HTERT RPE-1 (cell line): ENCODE measurements around the gene FRAS1.
"Not testable (repeated sequence)": the region's sequence is repeated elsewhere in the genome, so short reads cannot be mapped to it uniquely, and the experiment has no call there.

Experiments
- in situ Hi-C: fragments of 300-500 bp; cut with MboI; formaldehyde crosslinking; loops from 4 replicates; pipeline ENCODE4 v1.14.3; 2020; ENCODE audit warnings: low sequenced_read_pairs

Gene FRAS1

GRCh38 chr4:78162821-78163220, 105.7 kb downstream of the FRAS1 start:
- in situ Hi-C loops = no loop called here

DNA sequence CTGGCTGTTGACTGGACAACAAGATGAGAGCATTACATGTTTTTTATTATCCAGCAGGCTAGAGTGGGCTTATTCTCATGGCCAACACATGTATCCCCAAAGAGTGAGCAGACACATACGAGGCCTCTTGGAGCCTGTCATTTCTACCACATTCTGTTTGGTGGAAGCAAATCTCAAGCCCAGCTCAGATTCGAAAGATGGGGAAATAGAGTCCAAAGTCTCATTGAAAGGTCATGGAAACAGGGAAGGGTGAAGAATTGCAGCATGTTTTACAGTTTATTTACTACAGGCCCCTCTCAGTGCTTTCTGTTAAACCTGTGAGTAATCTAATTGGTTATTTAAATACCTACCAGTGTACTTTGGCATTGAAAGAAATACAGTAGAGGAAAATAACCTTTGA, 108.6 kb downstream of the FRAS1 start:
- in situ Hi-C loops = no loop called here

DNA sequence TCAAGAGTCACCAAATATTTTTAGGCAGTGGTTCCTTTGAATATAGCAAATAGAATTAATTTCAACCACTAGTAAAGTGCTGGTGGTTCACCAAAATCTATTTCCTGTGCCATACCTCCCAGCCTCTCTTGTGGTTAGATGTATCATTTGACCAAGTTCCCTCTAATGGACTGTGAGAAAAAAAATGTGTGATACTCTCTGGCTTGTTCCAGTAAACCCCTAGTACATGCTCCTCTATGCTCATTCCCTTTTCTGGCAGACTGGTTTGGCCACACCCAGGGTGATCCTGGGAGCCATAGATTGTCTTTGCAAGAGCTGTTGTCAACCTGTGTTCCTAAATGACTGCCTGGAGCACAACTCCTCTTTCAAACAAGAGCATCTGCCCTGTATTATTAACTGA, 109.5 kb downstream of the FRAS1 start:
- in situ Hi-C loops = no loop called here

GRCh38 chr4:78167510-78167909, 110.4 kb downstream of the FRAS1 start:
- in situ Hi-C loops = no loop called here

DNA sequence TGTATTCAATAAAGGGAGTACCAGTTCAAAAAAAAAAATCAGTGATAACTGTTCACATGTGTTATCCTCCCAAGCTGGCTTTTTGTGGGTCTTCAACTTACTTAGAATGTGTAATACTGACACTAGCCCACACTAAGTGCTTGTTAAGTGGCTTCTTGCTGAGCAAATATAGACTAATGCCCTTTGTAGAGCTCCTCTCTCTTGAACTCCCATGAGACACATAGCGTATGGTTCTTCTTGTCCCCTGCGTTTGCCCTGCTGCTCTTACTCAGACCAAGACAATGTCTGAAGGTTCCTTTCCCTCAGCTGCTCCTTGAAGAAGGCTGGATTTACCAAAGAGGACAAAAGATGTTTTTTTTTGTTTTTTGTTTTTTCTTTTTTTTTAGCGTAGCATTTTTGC, 110.9 kb downstream of the FRAS1 start:
- in situ Hi-C loops = no loop called here

- in situ Hi-C loops = no loop called here
Observed at GRCh38 chr4:78169728-78170127, 112.6 kb downstream of the FRAS1 start.

- in situ Hi-C loops = no loop called here
Observed at GRCh38 chr4:78171482-78171881, 114.4 kb downstream of the FRAS1 start.

GRCh38 chr4:78174891-78175290, 117.8 kb downstream of the FRAS1 start:
- in situ Hi-C loops = no loop called here

DNA sequence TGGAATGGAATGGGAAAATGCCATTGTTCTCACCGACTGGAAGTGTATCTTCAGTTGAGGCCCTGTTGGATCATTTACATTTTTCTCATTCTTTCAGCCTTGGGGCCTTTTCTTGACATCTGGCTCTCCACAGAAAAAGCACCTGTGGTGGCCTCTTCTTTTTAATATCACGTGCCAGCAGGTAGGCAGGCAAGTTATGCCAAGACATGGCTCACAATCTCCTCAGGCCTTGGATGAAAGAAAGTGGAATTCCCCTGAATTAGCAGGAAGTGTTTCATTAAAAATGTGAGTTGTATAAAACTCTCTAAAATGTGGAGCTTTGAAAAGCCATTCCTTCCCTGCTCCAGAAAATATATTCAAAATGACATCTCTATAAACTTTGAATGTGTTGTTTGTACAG, 122.1 kb downstream of the FRAS1 start:
- in situ Hi-C loops = no loop called here

DNA sequence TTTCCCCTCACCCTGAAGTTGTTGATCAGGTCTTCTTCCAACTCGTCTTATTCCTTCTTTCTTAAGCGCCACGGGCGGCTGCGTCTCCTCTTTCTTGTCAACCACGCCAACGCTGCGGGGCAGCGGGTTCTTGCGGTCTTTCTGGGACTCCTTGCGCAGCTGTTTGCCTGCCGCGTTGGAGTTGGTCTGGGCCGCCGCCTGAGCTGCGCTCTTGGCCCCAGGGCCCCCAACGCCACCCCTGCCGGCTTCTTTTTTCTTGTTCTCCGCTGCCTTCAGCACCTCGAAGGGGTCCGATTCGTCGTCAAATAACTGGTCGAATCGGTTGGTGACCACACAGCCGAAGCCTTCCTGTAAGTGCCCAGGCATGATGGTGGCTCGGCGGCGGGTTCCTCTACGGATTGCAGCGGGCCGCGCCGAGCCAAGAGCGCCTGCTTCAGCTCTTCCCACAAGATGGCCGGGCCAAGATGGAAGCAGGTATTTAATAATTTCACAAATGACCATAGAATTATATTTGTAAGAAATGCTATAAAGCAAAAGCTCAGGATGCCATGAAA, 124.6 kb downstream of the FRAS1 start:
- in situ Hi-C loops = not testable (repeated sequence)

DNA sequence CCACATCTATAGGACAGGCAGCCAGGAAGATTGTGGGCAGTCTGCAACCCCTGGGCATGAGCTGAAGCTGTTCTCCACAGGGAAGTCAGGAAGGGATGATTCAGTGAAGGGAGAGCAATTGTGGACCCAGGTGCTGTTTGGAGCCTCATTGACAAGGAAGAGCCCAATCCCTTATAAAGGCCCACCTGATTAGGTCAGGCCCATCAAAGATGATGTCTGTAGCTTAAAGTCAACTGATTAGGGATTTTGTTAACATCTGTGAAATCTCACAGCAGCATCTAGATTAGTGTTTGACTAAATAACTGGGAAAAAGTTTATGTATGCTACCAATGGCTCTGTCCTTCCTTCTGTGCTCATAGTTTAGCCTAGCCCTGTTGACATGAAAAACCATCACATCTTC, 127.5 kb downstream of the FRAS1 start:
- in situ Hi-C loops = no loop called here

GRCh38 chr4:78185117-78185516, 128.0 kb downstream of the FRAS1 start:
- in situ Hi-C loops = no loop called here

DNA sequence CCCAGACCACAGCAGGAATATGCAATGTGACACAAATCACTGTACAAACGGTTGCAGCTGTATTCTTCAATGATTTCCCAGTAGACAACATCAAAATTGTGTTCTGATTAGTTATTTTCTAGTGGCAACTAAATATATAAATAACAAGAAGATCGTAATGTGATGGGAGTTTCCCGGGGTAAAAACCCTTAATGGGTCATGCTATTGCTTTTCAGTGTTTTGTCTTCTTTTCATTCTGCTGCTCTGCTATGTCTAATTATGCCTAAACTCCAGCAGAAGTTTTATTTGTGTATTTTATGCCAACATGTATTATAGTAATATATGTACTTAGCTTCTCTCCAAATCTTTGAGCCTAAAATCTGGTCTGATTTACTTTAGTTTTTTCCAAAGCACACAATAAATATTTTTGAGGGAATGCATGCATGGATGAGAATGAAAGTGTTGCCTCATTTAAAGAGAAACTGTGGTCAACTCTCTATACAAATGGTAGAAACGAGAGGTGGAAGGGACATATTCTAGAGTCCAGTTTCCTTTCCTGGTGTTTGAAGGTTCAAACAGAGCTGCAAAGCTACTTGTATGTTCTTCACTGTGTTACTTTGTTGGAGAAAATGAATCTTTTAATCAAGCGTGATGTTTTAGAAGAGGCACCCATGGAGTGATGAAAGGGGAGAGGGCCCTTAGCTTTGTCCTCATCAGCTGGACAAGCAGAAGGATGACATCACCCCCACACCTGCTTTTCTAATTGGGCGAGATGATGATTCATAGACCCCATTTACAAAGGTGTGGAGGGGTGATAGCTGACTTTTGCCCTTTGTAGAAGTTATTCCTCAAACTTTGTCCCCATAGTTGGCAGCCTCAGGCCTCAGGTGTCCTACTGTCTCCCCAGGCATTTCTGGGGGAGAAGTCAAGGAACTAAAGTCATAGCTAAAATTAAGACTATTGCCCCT, 129.7 kb downstream of the FRAS1 start:
- in situ Hi-C loops = no loop called here

DNA sequence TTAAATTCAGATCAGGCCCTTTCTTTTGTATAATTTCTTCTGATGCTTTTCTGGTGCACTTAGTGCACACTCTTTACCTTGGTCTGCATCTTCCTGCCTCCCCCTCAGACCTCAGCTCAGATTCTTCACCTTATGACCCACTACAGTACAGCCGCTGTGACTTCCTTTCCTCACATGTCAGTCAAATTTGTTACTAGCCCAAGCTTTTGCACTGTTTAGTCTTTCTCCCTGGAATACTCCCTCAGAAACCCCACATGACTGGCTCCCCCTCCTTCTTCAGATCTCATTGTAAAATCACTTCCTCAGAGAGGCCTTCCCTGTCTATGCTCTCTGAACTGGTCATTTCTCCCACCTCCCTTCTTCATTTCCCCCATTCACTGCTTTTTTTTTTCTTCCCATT, 132.9 kb downstream of the FRAS1 start:
- in situ Hi-C loops = no loop called here

GRCh38 chr4:78190595-78190994, 133.5 kb downstream of the FRAS1 start:
- in situ Hi-C loops = no loop called here

DNA sequence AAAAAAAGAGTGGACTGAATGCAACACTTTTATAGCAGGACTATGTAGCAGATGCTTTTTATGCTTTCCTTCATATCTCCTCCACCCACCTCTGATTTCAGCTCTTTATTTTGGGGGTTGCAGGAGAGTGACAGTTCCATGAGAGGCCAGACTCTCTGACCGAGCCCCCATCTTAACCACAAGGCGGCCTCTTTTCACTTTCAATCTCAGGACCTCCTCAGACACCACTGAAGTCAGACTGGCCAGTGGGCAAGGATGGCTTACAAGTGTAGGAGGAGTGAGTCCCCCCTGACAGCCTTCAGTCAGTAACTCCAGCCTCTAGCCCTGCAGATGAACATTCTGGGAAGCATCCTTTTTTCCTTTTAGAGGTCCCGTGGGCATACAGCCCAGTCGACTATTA, 140.8 kb downstream of the FRAS1 start:
- in situ Hi-C loops = no loop called here

DNA sequence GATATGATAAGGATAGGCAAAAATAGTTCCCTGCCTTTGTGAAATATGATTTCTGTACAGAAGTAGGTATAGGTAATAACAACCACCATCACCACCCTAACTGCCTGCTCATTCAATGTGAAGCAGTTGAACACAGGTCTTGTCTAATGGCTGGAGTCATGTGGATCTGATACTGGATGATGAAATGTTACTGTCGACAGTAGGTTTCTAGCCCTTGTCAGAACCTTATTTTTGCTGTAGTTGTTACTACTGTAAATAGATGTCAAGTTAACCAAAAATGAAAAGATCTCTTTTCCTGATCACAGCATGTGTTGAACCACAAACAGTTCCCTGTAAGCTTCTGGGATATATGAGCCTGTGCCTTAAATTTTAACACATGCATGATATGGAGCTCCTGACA, 142.9 kb downstream of the FRAS1 start:
- in situ Hi-C loops = no loop called here

GRCh38 chr4:78200949-78201348, 143.8 kb downstream of the FRAS1 start:
- in situ Hi-C loops = no loop called here

GRCh38 chr4:78204176-78204575, 147.1 kb downstream of the FRAS1 start:
- in situ Hi-C loops = no loop called here

DNA sequence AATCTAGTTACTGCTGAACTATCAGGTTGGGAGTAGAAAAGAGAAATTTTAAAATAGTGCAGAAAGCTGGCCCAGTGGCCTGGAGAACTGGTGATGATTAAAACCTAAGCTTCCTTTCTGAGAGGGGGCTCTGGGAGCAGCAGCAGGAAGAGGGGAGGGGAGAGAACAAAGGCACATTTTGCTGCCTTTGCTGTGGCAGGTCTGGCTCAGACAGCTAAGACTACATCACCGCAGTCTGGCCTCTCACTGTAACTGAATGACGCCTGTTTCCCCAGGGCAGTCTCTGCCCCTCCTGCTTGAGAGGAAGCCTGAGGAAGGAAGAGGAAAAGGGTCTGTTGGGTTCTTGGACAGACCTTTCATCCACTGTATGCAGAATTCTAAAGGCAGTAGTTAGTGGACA, 148.5 kb downstream of the FRAS1 start:
- in situ Hi-C loops = no loop called here

DNA sequence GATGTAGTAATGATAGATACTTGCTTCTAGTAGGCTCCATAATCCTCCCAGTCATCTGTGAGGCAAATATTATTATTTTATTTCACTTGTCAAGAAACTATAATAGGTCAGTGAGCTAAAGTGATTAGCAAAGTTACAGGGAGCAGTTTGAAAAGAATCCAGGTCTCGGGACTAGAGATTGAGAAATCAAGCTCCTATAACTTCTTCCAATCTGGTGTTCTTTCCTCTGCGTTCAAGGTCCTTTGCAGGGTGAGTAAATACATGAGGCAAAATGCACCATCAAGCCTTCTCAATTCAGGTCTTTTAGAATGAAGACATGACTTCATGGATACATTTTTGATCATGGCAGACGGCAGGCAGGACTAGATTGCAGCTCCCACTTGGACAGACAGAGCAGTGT, 150.4 kb downstream of the FRAS1 start:
- in situ Hi-C loops = no loop called here

GRCh38 chr4:78207951-78208350, 150.8 kb downstream of the FRAS1 start:
- in situ Hi-C loops = no loop called here

DNA sequence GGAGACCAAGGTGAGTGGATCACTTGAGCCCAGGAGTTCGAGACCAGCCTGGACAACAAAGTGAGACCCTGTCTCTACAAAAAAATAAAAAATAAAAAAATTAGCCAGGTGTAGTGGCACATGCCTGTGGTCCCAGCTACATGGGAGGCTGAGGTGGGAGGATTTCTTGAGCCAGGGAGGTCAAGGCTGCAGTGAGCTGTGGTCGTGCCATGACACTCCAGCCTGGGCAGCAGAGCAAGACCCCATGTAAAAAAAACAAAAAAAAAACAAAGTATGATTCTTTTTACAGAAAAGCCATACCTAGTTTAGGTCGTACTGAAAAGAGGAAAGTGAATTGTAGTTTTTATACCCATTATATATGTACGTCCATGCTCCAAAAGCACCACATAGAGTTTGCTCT, 151.8 kb downstream of the FRAS1 start:
- in situ Hi-C loops = not testable (repeated sequence)
